ENCODE results near the gene CASQ1.

GRCh38 chr1:160148121-160148520 is 42.3 kb upstream of the CASQ1 start:
- TF ChIP-seq CTCF (IDR thresholded peaks at IDR 0.05) (no peak), ZFX (IDR thresholded peaks at IDR 0.05; ENCODE audit: borderline replicate concordance) (no peak)

Measured in 22Rv1 (cell line).